HEK293T (cell line): ENCODE results near the gene SMIM44.

Experiments used
- ARNT ChIP-seq: fragments of 450-650 bp; IDR thresholded peaks from 2 replicates; pipeline ENCODE4 v1.6.1; 2017; ENCODE audit warnings: mild to moderate bottlenecking
- BHLHE40 ChIP-seq: fragments of 450-650 bp; IDR thresholded peaks from 2 replicates; pipeline ENCODE4 v1.6.1; 2016; ENCODE audit warnings: mild to moderate bottlenecking, moderate library complexity, borderline replicate concordance
- ELF4 ChIP-seq: fragments of 450-650 bp; IDR thresholded peaks from 2 replicates; pipeline ENCODE4 v1.6.1; 2017; ENCODE audit warnings: antibody characterized with exemption
- FOXA1 ChIP-seq: fragments of 450-650 bp; IDR thresholded peaks from 2 replicates; pipeline ENCODE4 v1.6.1; 2016; ENCODE audit warnings: mild to moderate bottlenecking
- FOXK2 ChIP-seq: fragments of 450-650 bp; IDR thresholded peaks from 2 replicates; pipeline ENCODE4 v1.6.1; 2016; ENCODE audit warnings: mild to moderate bottlenecking
- FOXM1 ChIP-seq: fragments of 450-650 bp; IDR thresholded peaks from 2 replicates; pipeline ENCODE4 v1.6.1; 2017; ENCODE audit warnings: mild to moderate bottlenecking, borderline replicate concordance
- HDGF ChIP-seq: fragments of 450-650 bp; IDR thresholded peaks from 2 replicates; pipeline ENCODE4 v1.6.1; 2017; ENCODE audit warnings: antibody characterized with exemption, borderline replicate concordance
- LEF1 ChIP-seq: fragments of 450-650 bp; IDR thresholded peaks from 2 replicates; pipeline ENCODE4 v1.6.1; 2017; ENCODE audit warnings: mild to moderate bottlenecking, borderline replicate concordance
- NFRKB ChIP-seq: fragments of 450-650 bp; IDR thresholded peaks from 2 replicates; pipeline ENCODE4 v1.6.1; 2016; ENCODE audit warnings: mild to moderate bottlenecking, moderate library complexity
- PKNOX1 ChIP-seq: fragments of 450-650 bp; IDR thresholded peaks from 2 replicates; pipeline ENCODE4 v1.6.1; 2016
- SP1 ChIP-seq: fragments of 450-650 bp; IDR thresholded peaks from 2 replicates; pipeline ENCODE4 v1.6.1; 2017
- SUZ12 ChIP-seq: fragments of 450-650 bp; IDR thresholded peaks from 2 replicates; pipeline ENCODE4 v1.6.1; 2016; ENCODE audit warnings: mild to moderate bottlenecking
- TARDBP ChIP-seq: fragments of 450-650 bp; IDR thresholded peaks from 2 replicates; pipeline ENCODE4 v1.6.1; 2016
- ZNF384 ChIP-seq: fragments of 450-650 bp; IDR thresholded peaks from 2 replicates; pipeline ENCODE4 v1.6.1; 2016

- no peak for TF ChIP-seq FOXK2
- no peak for TF ChIP-seq NFRKB
- no peak for TF ChIP-seq BHLHE40
- TF ChIP-seq HDGF, result no peak
- TF ChIP-seq FOXM1, result no peak
- TF ChIP-seq ARNT, result no peak
- no peak for TF ChIP-seq FOXA1
- TF ChIP-seq SP1, result no peak
- no peak for TF ChIP-seq TARDBP
- no peak for TF ChIP-seq LEF1
- TF ChIP-seq SUZ12, result no peak
- no peak for TF ChIP-seq PKNOX1
- no peak for TF ChIP-seq ZNF384
- TF ChIP-seq ELF4, result no peak
These were observed 37.8 kb upstream of the SMIM44 start for GRCh38 chr19:3521104-3521445.
